Stimulated activated CD4-positive, alpha-beta T cell treated with anti-CD3 and anti-CD28 coated beads, Interleukin-4, amount 100 ng/mL, for 1 hour (primary cell): ENCODE data around the gene TM9SF3.
A peak's percentile ranks its signal among the peaks of the same experiment; 100 is the strongest.

ENCODE experiments used
- DNase-seq: peaks from one replicate; pipeline ENCODE4 v3.0.0-alpha.2; 2020

The TM9SF3 gene

GRCh38 chr10:96505150-96506136 lies 81.4 kb downstream of the TM9SF3 start:
- no peak for DNase-seq

GRCh38 chr10:96502561-96503282 lies 84.1 kb downstream of the TM9SF3 start:
- no peak for DNase-seq

- no peak for DNase-seq
These were observed 84.8 kb downstream of the TM9SF3 start for GRCh38 chr10:96501985-96502384.

GRCh38 chr10:96500519-96500918 lies 86.3 kb downstream of the TM9SF3 start:
- DNase-seq, result no peak

- no peak for DNase-seq
These were observed 86.8 kb downstream of the TM9SF3 start for GRCh38 chr10:96500050-96500449.

GRCh38 chr10:96497391-96497790 lies 89.4 kb downstream of the TM9SF3 start:
- no peak for DNase-seq

GRCh38 chr10:96496281-96496925 lies 90.4 kb downstream of the TM9SF3 start:
- DNase-seq, result no peak

- DNase-seq, result no peak
These were observed 91.3 kb downstream of the TM9SF3 start for GRCh38 chr10:96495544-96495943.

GRCh38 chr10:96494694-96495093 lies 92.1 kb downstream of the TM9SF3 start:
- DNase-seq, result no peak

- no peak for DNase-seq
These were observed 92.8 kb downstream of the TM9SF3 start for GRCh38 chr10:96493871-96494525.

GRCh38 chr10:96493254-96493653 lies 93.6 kb downstream of the TM9SF3 start:
- no peak for DNase-seq

- DNase-seq, result no peak
These were observed 95.5 kb downstream of the TM9SF3 start for GRCh38 chr10:96491303-96491702.

- DNase-seq, result no peak
These were observed 98.5 kb downstream of the TM9SF3 start for GRCh38 chr10:96488161-96488935.

- no peak for DNase-seq
These were observed 103.8 kb downstream of the TM9SF3 start for GRCh38 chr10:96482815-96483588.

- DNase-seq, result no peak
These were observed 108.5 kb downstream of the TM9SF3 start for GRCh38 chr10:96478355-96478754.

- DNase-seq, result no peak
These were observed 112.9 kb downstream of the TM9SF3 start for GRCh38 chr10:96473866-96474265.

GRCh38 chr10:96470116-96470743 lies 116.6 kb downstream of the TM9SF3 start:
- DNase-seq, result peak; percentile 15

- DNase-seq, result no peak
These were observed 118.0 kb downstream of the TM9SF3 start for GRCh38 chr10:96468845-96469244.
